Spleen (tissue), 11 donors: ENCODE measurements around the gene SORCS1. TPM values are rescaled to one million over a fixed set of nuclear protein-coding genes. Genes with fewer than 3 reads are reported as not detected.

Experiments
- DNase-seq: peaks from one replicate; pipeline ENCODE4 v3.0.0-alpha.2; 2020
- H3K27ac ChIP-seq, 8 donors: fragments of 200-600 bp; sonication (generic) in 7 of 8; 1 replicate in 4 of 8; 2 replicates in 4 of 8; pipeline versions ENCODE4 v1.5.0 to v1.8.0; 2016 to 2021; ENCODE audit warnings: inconsistent platforms in 4 of 8, mild to moderate bottlenecking in 4 of 8, moderate library complexity in 1 of 8
- H3K27me3 ChIP-seq, 7 donors: fragments of 200-600 bp; sonication (generic) in 6 of 7; replicated peaks in 1 of 7; 1 replicate in 4 of 7; 2 replicates in 3 of 7; pipeline versions ENCODE4 v1.5.0 to v1.8.0; 2016 to 2021; ENCODE audit warnings: inconsistent platforms in 3 of 7, mild to moderate bottlenecking in 1 of 7
- H3K36me3 ChIP-seq, 6 donors: fragments of 200-600 bp; sonication (generic) in 5 of 6; 1 replicate in 4 of 6; 2 replicates in 2 of 6; pipeline versions ENCODE4 v1.5.0 to v1.8.0; 2016 to 2021; ENCODE audit warnings: inconsistent platforms in 2 of 6
- H3K4me1 ChIP-seq, 6 donors: fragments of 200-600 bp; sonication (generic) in 5 of 6; 1 replicate in 3 of 6; 2 replicates in 3 of 6; pipeline versions ENCODE4 v1.5.0 to v1.8.0; 2016 to 2021; ENCODE audit warnings: inconsistent platforms in 3 of 6
- H3K4me3 ChIP-seq, 8 donors: fragments of 200-600 bp; sonication (generic) in 7 of 8; 1 replicate in 4 of 8; 2 replicates in 4 of 8; pipeline versions ENCODE4 v1.5.0 to v1.8.0; 2016 to 2021; ENCODE audit warnings: inconsistent platforms in 4 of 8, mild to moderate bottlenecking in 4 of 8, moderate library complexity in 2 of 8
- H3K9me3 ChIP-seq, 8 donors: fragments of 200-600 bp; sonication (generic) in 7 of 8; 1 replicate in 4 of 8; 2 replicates in 4 of 8; pipeline versions ENCODE4 v1.5.0 to v1.8.0; 2016 to 2021; ENCODE audit warnings: inconsistent platforms in 4 of 8
- POLR2A ChIP-seq, 3 donors: fragments of 450-650 bp; IDR thresholded peaks; one replicate each; pipeline ENCODE4 v1.5.1; 2017; ENCODE audit warnings: antibody characterized with exemption in 3 of 3, mild to moderate bottlenecking in 1 of 3
- POLR2AphosphoS5 ChIP-seq, 3 donors: sonication (generic); formaldehyde crosslinking; IDR thresholded peaks; one replicate each; pipeline ENCODE4 v1.5.1; 2017; ENCODE audit warnings: antibody characterized with exemption in 3 of 3
- WGBS, 5 donors: extraction: QIAGEN DNeasy Blood & Tissue Kit in 3 of 5; methylation state at CpG; one replicate each; pipeline versions ENCODE4 v1.1.5 to v1.1.7; 2013 to 2018; 5-methylcytosine and 5-hydroxymethylcytosine counted together
- intact Hi-C: fragments of 100-400 bp; cut with DNase I; formaldehyde crosslinking; loops from one replicate; pipeline ENCODE4 v1.15.0; 2023; ENCODE audit warnings: low total_unique reads
- polyA plus RNA-seq, 3 donors: library from polyadenylated mRNA; stranded (reverse); fragments of 200-250 nt; gene quantifications; one replicate each; pipeline ENCODE4 v1.2.1, GENCODE V29; 2013
- total RNA-seq, 7 donors: library from RNA; depleted of rRNA in 3 of 7; stranded (reverse); fragments of >200 nt in 3 of 7; fragmentation: NEBNext Ultra II Directional in 4 of 7; extraction: Animal tissue kit (Norgen Biotek cat#: 25700) in 4 of 7; gene quantifications; one replicate each; pipeline versions ENCODE4 v1.1.0 to v1.2.1, GENCODE V29; 2016 to 2021
- TF ChIP-seq, protein P1 (sequence below), 11 experiments: fragments of 200-600 bp in 7 of 11; fragments of 450-650 bp in 4 of 11; sonication (generic) in 4 of 11; IDR thresholded peaks in 8 of 11; conservative IDR thresholded peaks in 3 of 11; 1 replicate in 7 of 11; 2 replicates in 4 of 11; pipeline versions ENCODE4 v1.4.0 to v1.8.0; 2016 to 2021; ENCODE audit warnings: antibody characterized with exemption in 11 of 11, inconsistent platforms in 4 of 11, mild to moderate bottlenecking in 1 of 11
- donor health status: healthy with polysubstance abuse.
- donor health status: DM: no; HTN: no; CAD: no; lungs with moderate emphysema.
- donor health status: DM: no; HTN: no; CAD: no.
- donor health status: Bipolar disorder and iron deficiency.
- donor health status: healthy.
- donor health status: DM: no; HTN: no; CAD: no.
- donor health status: DM: yes; HTN: yes; CAD: no.

The SORCS1 gene
- total and polyA plus RNA-seq, 10 donors = 0.67 to 2.7 (median 1.6) TPM

DNA sequence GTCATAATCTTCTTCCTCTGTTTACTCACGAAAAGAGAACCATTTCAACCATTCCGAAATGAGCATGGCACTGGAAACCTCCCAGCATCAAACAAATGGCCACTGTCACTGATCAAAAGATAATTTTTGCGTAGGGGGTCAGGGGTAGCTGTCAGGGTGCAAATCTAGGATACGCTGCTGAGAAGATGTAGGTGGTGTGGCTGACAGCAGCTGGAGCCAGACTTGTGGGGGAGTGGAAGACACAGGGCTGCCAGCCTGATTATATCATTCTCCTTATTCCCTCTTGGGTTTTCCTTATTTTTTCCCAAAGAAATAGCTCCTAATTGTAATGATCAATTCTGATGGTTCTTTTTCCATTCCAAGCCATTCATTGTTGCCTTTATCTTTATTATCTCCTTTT, 266.1 kb downstream of the SORCS1 start:
- Histone ChIP-seq H3K9me3 (no peaks in the 10 kb centered on the region), H3K27ac (no peak overlapping the region), H3K4me3 (no peak overlapping the region), H3K36me3 (no peaks in the 10 kb centered on the region), H3K4me1 (no peaks in the 10 kb centered on the region), H3K27me3 (no peaks in the 10 kb centered on the region)
- no peak for DNase-seq
- TF ChIP-seq POLR2AphosphoS5 (IDR thresholded peaks at IDR 0.05) (no peak), POLR2A (IDR thresholded peaks at IDR 0.05) (no peak)
- TF ChIP-seq, protein P1, sequence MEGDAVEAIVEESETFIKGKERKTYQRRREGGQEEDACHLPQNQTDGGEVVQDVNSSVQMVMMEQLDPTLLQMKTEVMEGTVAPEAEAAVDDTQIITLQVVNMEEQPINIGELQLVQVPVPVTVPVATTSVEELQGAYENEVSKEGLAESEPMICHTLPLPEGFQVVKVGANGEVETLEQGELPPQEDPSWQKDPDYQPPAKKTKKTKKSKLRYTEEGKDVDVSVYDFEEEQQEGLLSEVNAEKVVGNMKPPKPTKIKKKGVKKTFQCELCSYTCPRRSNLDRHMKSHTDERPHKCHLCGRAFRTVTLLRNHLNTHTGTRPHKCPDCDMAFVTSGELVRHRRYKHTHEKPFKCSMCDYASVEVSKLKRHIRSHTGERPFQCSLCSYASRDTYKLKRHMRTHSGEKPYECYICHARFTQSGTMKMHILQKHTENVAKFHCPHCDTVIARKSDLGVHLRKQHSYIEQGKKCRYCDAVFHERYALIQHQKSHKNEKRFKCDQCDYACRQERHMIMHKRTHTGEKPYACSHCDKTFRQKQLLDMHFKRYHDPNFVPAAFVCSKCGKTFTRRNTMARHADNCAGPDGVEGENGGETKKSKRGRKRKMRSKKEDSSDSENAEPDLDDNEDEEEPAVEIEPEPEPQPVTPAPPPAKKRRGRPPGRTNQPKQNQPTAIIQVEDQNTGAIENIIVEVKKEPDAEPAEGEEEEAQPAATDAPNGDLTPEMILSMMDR (IDR thresholded peaks at IDR 0.05 in 8 of 11, conservative IDR thresholded peaks at IDR 0.05 in 3 of 11) = no peak
- 63 to 81% (median 73%) methylated on average over 4 of the region's 4 CpGs for WGBS, 5 donors
- intact Hi-C loops = no loop called here

DNA sequence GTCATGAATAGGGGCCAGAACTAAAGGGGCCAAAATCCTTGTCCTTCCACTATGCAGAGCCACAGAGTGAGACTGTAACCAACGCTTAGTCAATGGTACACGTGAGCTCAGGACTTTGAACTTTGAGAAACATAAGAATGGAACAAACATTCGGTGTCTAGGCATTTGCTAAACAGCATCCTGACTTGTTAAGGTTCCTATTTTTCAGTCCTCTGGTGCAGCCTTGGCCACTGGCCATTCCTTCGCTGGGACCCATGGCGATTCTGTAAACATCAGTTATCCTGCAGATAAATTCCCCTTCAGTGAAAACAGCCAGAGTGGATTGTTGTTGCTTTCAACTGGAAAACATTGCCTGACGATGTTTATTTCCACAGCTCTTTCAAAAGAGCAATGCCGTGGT, 266.8 kb downstream of the SORCS1 start:
- intact Hi-C loops = no loop called here
- DNase-seq = no peak
- TF ChIP-seq, protein P1 (IDR thresholded peaks at IDR 0.05 in 8 of 11, conservative IDR thresholded peaks at IDR 0.05 in 3 of 11) = no peak
- TF ChIP-seq POLR2AphosphoS5 (IDR thresholded peaks at IDR 0.05) (no peak), POLR2A (IDR thresholded peaks at IDR 0.05) (no peak)
- no peaks in the 10 kb centered on the region for H3K27me3 ChIP-seq
- no peaks in the 10 kb centered on the region for H3K4me1 ChIP-seq
- no peaks in the 10 kb centered on the region for H3K9me3 ChIP-seq
- no peak overlapping the region for H3K27ac ChIP-seq
- no peaks in the 10 kb centered on the region for H3K36me3 ChIP-seq
- 77 to 85% (median 82%) methylated on average over 7 of the region's 7 CpGs for WGBS, 5 donors
- H3K4me3 ChIP-seq = no peak overlapping the region

- intact Hi-C loops = no loop called here
Observed at GRCh38 chr10:106894692-106895091, 269.8 kb downstream of the SORCS1 start.

DNA sequence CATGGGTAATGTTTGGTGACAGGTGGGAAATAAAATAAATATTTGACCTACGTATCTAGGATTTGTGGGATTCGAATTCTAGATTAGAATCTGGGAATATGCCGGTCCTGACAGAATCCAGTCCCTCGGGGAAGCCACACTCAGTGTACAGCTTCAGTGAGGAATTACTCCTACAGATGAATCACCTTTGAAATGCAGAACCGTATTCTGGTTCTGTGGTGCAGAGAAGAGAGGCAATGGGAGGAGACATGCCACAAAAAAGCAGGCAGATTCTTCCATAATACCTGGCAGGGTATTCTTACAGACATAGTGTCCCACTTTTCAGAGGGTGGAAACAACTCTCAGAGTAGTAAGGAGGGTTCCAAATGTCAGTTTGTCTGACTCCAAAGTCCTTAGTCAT, 286.9 kb downstream of the SORCS1 start:
- Histone ChIP-seq H3K27ac (no peak overlapping the region), H3K9me3 (peaks cover 0 to 6% (median 0%) of the 10 kb centered on the region in 8 donors), H3K27me3 (no peaks in the 10 kb centered on the region), H3K36me3 (no peaks in the 10 kb centered on the region), H3K4me3 (no peak overlapping the region), H3K4me1 (no peaks in the 10 kb centered on the region)
- no peak for DNase-seq
- TF ChIP-seq, protein P1 (IDR thresholded peaks at IDR 0.05 in 8 of 11, conservative IDR thresholded peaks at IDR 0.05 in 3 of 11) = no peak
- no peak for TF ChIP-seq POLR2A (IDR thresholded peaks at IDR 0.05)
- no peak for TF ChIP-seq POLR2AphosphoS5 (IDR thresholded peaks at IDR 0.05)
- intact Hi-C loops = no loop called here
- 77 to 94% (median 88%) methylated on average over 5 of the region's 5 CpGs for WGBS, 5 donors

More at GRCh38 chr10:106894692-106895091, 269.8 kb downstream of the SORCS1 start:
- no peak overlapping the region for H3K4me3 ChIP-seq
- 69 to 95% (median 90%) methylated on average over 1 of the region's 1 CpG for WGBS, 5 donors
- no peaks in the 10 kb centered on the region for H3K36me3 ChIP-seq
- H3K27me3 ChIP-seq = no peaks in the 10 kb centered on the region
- no peaks in the 10 kb centered on the region for H3K9me3 ChIP-seq
- H3K27ac ChIP-seq = no peak overlapping the region
- no peak for DNase-seq
- no peaks in the 10 kb centered on the region for H3K4me1 ChIP-seq
- TF ChIP-seq POLR2A (IDR thresholded peaks at IDR 0.05) (no peak), POLR2AphosphoS5 (IDR thresholded peaks at IDR 0.05) (no peak)
- TF ChIP-seq, protein P1 (IDR thresholded peaks at IDR 0.05 in 8 of 11, conservative IDR thresholded peaks at IDR 0.05 in 3 of 11) = no peak
